Endothelial cell of umbilical vein (primary cell): ENCODE measurements around the gene BABAM2. TPM values are rescaled to one million over a fixed set of nuclear protein-coding genes. Genes with fewer than 3 reads are reported as not detected.

Source experiments
- BruUV-seq: library from RNA; stranded (reverse); fragments of 400-500 nt; replicated peaks from 2 replicates; lab custom pipeline; 2021; lab: Mats Ljungman, UMichigan
- CTCF ChIA-PET: fragments of 300-600, 350-600 bp; sonication (Branson Sonifier 250); formaldehyde crosslinking; loops from one replicate; lab custom pipeline; 2021; ENCODE audit warnings: antibody characterized with exemption, inconsistent platforms; lab: Charles Lee
- POLR2A ChIA-PET: fragments of 300-600, 350-600 bp; sonication (Branson Sonifier 250); formaldehyde crosslinking; loops from one replicate; lab custom pipeline; 2021; ENCODE audit warnings: antibody characterized with exemption, inconsistent platforms; lab: Charles Lee
- DNase-seq: peaks from one replicate; pipeline ENCODE4 v3.0.0-alpha.2; 2011; ENCODE audit warnings: low read depth, low spot score
- FAIRE-seq: peaks from 2 replicates; lab custom pipeline; 2011; peaks lifted over from hg19 to GRCh38; lab: Jason Lieb, UNC
- H2AFZ ChIP-seq: 2 replicates; pipeline ENCODE4 v1.6.0; 2012; ENCODE audit warnings: low read depth, low read length, control low read depth, inconsistent platforms
- H3K27ac ChIP-seq: 2 replicates; pipeline ENCODE4 v1.5.1; 2011; ENCODE audit warnings: low read depth, mild to moderate bottlenecking, control low read depth, low read length, moderate library complexity; ENCODE audit not compliant: insufficient read depth
- H3K27me3 ChIP-seq, 2 experiments: 2 replicates each; pipeline versions ENCODE4 v1.6.0 to v1.6.1; 2011; ENCODE audit warnings: low read length in 2 of 2, mixed read lengths in 1 of 2; ENCODE audit not compliant: control insufficient read depth in 2 of 2, insufficient read depth in 2 of 2
- H3K36me3 ChIP-seq, 2 experiments: 2 replicates in 1 of 2; 3 replicates in 1 of 2; pipeline ENCODE4 v1.5.1; 2011; ENCODE audit warnings: low read length in 2 of 2, mild to moderate bottlenecking in 1 of 2, moderate library complexity in 1 of 2; ENCODE audit not compliant: control insufficient read depth in 2 of 2, insufficient read depth in 2 of 2; ENCODE audit errors: extremely low read depth in 1 of 2
- H3K4me1 ChIP-seq: 3 replicates; pipeline ENCODE4 v1.5.1; 2011; ENCODE audit warnings: mild to moderate bottlenecking, low read length; ENCODE audit not compliant: control insufficient read depth, insufficient read depth; ENCODE audit errors: extremely low read depth
- H3K4me2 ChIP-seq: 2 replicates; pipeline ENCODE4 v1.6.1; 2011; ENCODE audit warnings: low read length, control low read depth, mixed read lengths; ENCODE audit not compliant: insufficient read depth
- H3K4me3 ChIP-seq, 3 experiments: fragments of 200-600 bp in 1 of 3; sonication (generic), shearing (Covaris generic) in 1 of 3; replicated peaks in 1 of 3; 2 replicates each; pipeline ENCODE4 v1.5.1; 2011 to 2016; ENCODE audit warnings: control low read depth in 3 of 3, low read length in 3 of 3, mild to moderate bottlenecking in 2 of 3, inconsistent platforms in 1 of 3, low read depth in 1 of 3, moderate library complexity in 1 of 3; ENCODE audit not compliant: insufficient read depth in 1 of 3
- H3K79me2 ChIP-seq: 2 replicates; pipeline ENCODE4 v1.6.0; 2012; ENCODE audit warnings: low read length, inconsistent platforms; ENCODE audit not compliant: control insufficient read depth, insufficient read depth
- H3K9ac ChIP-seq: replicated peaks from 2 replicates; pipeline ENCODE3; 2011; ENCODE audit warnings: low read length, control low read depth; ENCODE audit not compliant: insufficient read depth; ENCODE audit errors: extremely low read depth
- H3K9me1 ChIP-seq: replicated peaks from 3 replicates; pipeline ENCODE4 v1.6.0; 2011; ENCODE audit warnings: mild to moderate bottlenecking, low read length; ENCODE audit not compliant: control insufficient read depth, insufficient read depth; ENCODE audit errors: extremely low read depth
- H3K9me3 ChIP-seq: replicated peaks from 2 replicates; pipeline ENCODE4 v1.5.1; 2012; ENCODE audit warnings: low read length, inconsistent platforms; ENCODE audit not compliant: control insufficient read depth, insufficient read depth
- H4K20me1 ChIP-seq: replicated peaks from 2 replicates; pipeline ENCODE3; 2011; ENCODE audit warnings: mild to moderate bottlenecking, low read length; ENCODE audit not compliant: control insufficient read depth, insufficient read depth; ENCODE audit errors: extremely low read depth
- EZH2 ChIP-seq: IDR thresholded peaks from 2 replicates; pipeline ENCODE4 v1.6.1; 2012; ENCODE audit warnings: borderline replicate concordance, low read depth, mild to moderate bottlenecking, moderate library complexity, low read length, inconsistent platforms; ENCODE audit not compliant: severe bottlenecking
- JUN ChIP-seq: IDR thresholded peaks from 2 replicates; pipeline ENCODE4 v1.6.1; 2011; ENCODE audit warnings: borderline replicate concordance, low read depth; ENCODE audit not compliant: insufficient read length, insufficient read depth
- POLR2AphosphoS5 ChIP-seq: IDR thresholded peaks from 2 replicates; pipeline ENCODE4 v1.6.1; 2012; ENCODE audit warnings: low read depth, mild to moderate bottlenecking, control low read depth, low read length, moderate library complexity; ENCODE audit not compliant: insufficient read depth
- dilution Hi-C: fragments of 300-500 bp; cut with MboI; formaldehyde crosslinking; loops from one replicate; pipeline ENCODE4 v1.15.0; 2019; ENCODE audit warnings: low sequenced_read_pairs; ENCODE audit not compliant: extremely low pct_ligation_motif_present
- intact Hi-C: fragments of 100-400 bp; cut with micrococcal nuclease; formaldehyde crosslinking; loops from one replicate; pipeline ENCODE4 v1.10.0; 2022
- polyA plus RNA-seq, 4 experiments: library from polyadenylated mRNA; depleted of rRNA in 3 of 4; stranded (reverse) in 3 of 4; unstranded in 1 of 4; fragments of >200 nt; gene quantifications; 2 replicates each; pipeline versions ENCODE4 v1.2.1 to v1.2.3, GENCODE V29; 2011 to 2012; ENCODE audit warnings: missing spikeins in 1 of 4
- total RNA-seq: library from RNA; stranded (reverse); gene quantifications from 2 replicates; pipeline ENCODE4 v1.2.3, GENCODE V29; 2021
- TF ChIP-seq, protein P1 (sequence below), 2 donors: IDR thresholded peaks; 1 replicate in 1 of 2; 2 replicates in 1 of 2; pipeline ENCODE4 v1.5.1; 2011; ENCODE audit warnings: low read length in 2 of 2, mild to moderate bottlenecking in 2 of 2, moderate library complexity in 2 of 2, control low read depth in 1 of 2, inconsistent platforms in 1 of 2, low read depth in 1 of 2; ENCODE audit not compliant: insufficient read depth in 1 of 2; ENCODE audit errors: extremely low read depth in 1 of 2

The BABAM2 gene
- total and polyA plus RNA-seq, 2 donors (not counting 3 experiments of a cell fraction or from before 2014, with no cell fraction given) = 19.9 to 27.6 TPM

DNA sequence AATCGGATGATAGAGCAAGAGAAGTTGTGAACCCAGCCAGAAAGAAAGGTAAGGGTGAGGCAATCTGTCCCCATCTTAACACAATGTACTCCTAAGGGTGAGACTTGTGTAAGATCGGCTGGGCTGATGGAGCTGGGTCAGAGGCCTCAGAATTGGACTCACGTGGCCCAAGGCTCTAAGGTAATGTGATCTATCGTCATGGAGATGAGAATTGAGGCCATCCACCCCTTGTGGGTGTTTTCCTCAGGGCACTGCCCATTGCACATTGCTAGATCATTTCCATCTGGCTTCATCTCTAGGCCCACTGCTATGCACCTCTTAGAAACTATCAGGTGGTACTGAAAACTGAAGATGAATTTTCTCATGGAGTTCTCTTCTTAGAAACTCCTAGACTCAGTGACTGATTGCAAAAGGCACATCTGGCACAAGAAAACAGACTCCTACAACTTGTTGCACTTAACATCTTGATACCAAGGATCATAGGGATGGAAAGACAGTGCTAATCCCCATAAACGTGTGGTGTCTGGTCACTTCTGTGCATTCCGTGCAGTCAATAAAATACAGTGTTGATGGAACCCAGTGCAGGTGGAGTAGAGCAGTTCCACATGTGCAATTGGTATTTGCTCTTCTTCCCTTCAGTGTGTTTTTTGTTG is 273.2 kb downstream of the BABAM2 start:
- FAIRE-seq (no peak), DNase-seq (no peak)
- H2AFZ ChIP-seq = no peak overlapping the region
- CTCF ChIA-PET = interaction anchor here (1.2 to 2.6 kb wide), 2 partner anchors 10 to 14 kb away, joined by 3 to 7 read pairs; no protein-coding TSS in a partner anchor
- intact Hi-C loops = no loop called here
- H3K9me1 ChIP-seq = no peaks in the 10 kb centered on the region
- dilution Hi-C loops = no loop called here
- no peak overlapping the region for H3K4me2 ChIP-seq
- no peak overlapping the region for H3K4me3 ChIP-seq
- BruUV-seq = no TSS peak
- peaks cover 2% of the 10 kb centered on the region for H3K4me1 ChIP-seq
- POLR2A ChIA-PET = no interaction called here
- H3K79me2 ChIP-seq = no peaks in the 10 kb centered on the region
- no peaks in the 10 kb centered on the region for H3K9me3 ChIP-seq
- no peaks in the 10 kb centered on the region for H3K27me3 ChIP-seq
- H3K36me3 ChIP-seq = no peaks in the 10 kb centered on the region
- H4K20me1 ChIP-seq = no peaks in the 10 kb centered on the region
- H3K27ac ChIP-seq = no peak overlapping the region
- no peak overlapping the region for H3K9ac ChIP-seq
- TF ChIP-seq, protein P1, sequence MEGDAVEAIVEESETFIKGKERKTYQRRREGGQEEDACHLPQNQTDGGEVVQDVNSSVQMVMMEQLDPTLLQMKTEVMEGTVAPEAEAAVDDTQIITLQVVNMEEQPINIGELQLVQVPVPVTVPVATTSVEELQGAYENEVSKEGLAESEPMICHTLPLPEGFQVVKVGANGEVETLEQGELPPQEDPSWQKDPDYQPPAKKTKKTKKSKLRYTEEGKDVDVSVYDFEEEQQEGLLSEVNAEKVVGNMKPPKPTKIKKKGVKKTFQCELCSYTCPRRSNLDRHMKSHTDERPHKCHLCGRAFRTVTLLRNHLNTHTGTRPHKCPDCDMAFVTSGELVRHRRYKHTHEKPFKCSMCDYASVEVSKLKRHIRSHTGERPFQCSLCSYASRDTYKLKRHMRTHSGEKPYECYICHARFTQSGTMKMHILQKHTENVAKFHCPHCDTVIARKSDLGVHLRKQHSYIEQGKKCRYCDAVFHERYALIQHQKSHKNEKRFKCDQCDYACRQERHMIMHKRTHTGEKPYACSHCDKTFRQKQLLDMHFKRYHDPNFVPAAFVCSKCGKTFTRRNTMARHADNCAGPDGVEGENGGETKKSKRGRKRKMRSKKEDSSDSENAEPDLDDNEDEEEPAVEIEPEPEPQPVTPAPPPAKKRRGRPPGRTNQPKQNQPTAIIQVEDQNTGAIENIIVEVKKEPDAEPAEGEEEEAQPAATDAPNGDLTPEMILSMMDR (IDR thresholded peaks at IDR 0.05; ENCODE audit: extremely low read depth in 1 of 2, insufficient read depth in 1 of 2, low read depth in 1 of 2, low read length in 2 of 2) = no peak
- TF ChIP-seq EZH2 (no peak), POLR2AphosphoS5 (no peak), JUN (no peak)
